Gastrocnemius medialis (tissue), 4 donors: ENCODE measurements around the gene FTH1. TPM values are rescaled to one million over a fixed set of nuclear protein-coding genes. Genes with fewer than 3 reads are reported as not detected.

Source experiments
- ATAC-seq, 2 donors: fragments of 150-250 bp; one replicate each; pipeline ENCODE4 v1.9.1; 2016
- DNase-seq, 2 donors: peaks; one replicate each; pipeline ENCODE4 v3.0.0-alpha.2; 2019
- H3K27ac ChIP-seq, 4 donors: fragments of 200-600 bp; sonication (generic); 1 replicate in 1 of 4; 2 replicates in 3 of 4; pipeline ENCODE4 v1.5.1; 2016 to 2018; ENCODE audit warnings: mild to moderate bottlenecking in 2 of 4, moderate library complexity in 1 of 4
- H3K27me3 ChIP-seq, 3 donors: fragments of 200-600 bp; sonication (generic) in 2 of 3; 1 replicate in 1 of 3; 2 replicates in 2 of 3; pipeline versions ENCODE4 v1.5.1 to v1.6.0; 2016 to 2019; ENCODE audit warnings: mild to moderate bottlenecking in 1 of 3, moderate library complexity in 1 of 3
- H3K36me3 ChIP-seq, 2 donors: fragments of 200-600 bp; sonication (generic) in 1 of 2; one replicate each; pipeline ENCODE4 v1.5.1; 2017 to 2018
- H3K4me1 ChIP-seq, 2 donors: fragments of 200-600 bp; sonication (generic) in 1 of 2; one replicate each; pipeline ENCODE4 v1.5.1; 2016 to 2017; ENCODE audit warnings: mild to moderate bottlenecking in 2 of 2
- H3K4me3 ChIP-seq, 4 donors: fragments of 200-600 bp; sonication (generic) in 3 of 4; 1 replicate in 1 of 4; 2 replicates in 3 of 4; pipeline ENCODE4 v1.5.1; 2016 to 2019; ENCODE audit warnings: mild to moderate bottlenecking in 2 of 4
- H3K9me3 ChIP-seq, 3 donors: fragments of 200-600 bp; sonication (generic) in 2 of 3; 1 replicate in 1 of 3; 2 replicates in 2 of 3; pipeline ENCODE4 v1.5.1; 2016 to 2019
- POLR2A ChIP-seq, 2 donors: fragments of 450-650 bp; IDR thresholded peaks; one replicate each; pipeline ENCODE4 v1.6.1; 2017; ENCODE audit warnings: antibody characterized with exemption in 2 of 2, mild to moderate bottlenecking in 2 of 2, moderate library complexity in 2 of 2
- in situ Hi-C, 4 donors: fragments of 200-750 bp; cut with MboI; loops; one replicate each; pipeline versions ENCODE4 v1.15.0 to v1.8.0; 2017; ENCODE audit warnings: low sequenced_read_pairs in 4 of 4
- intact Hi-C: fragments of 100-400 bp; cut with DNase I; formaldehyde crosslinking; loops from one replicate; pipeline ENCODE4 v1.15.1; 2023; ENCODE audit warnings: low total_unique reads
- total RNA-seq, 4 donors: library from RNA; depleted of rRNA; stranded (reverse); fragments of >200 nt; gene quantifications; one replicate each; pipeline versions ENCODE4 v1.1.0 to v1.2.3, GENCODE V29; 2016
- TF ChIP-seq, protein P1 (sequence below), 5 experiments: fragments of 450-650 bp in 3 of 5; fragments of 200-600 bp in 2 of 5; sonication (generic) in 2 of 5; IDR thresholded peaks in 4 of 5; conservative IDR thresholded peaks in 1 of 5; 1 replicate in 4 of 5; 2 replicates in 1 of 5; pipeline ENCODE4 v1.5.1; 2016 to 2019; ENCODE audit warnings: antibody characterized with exemption in 5 of 5, mild to moderate bottlenecking in 3 of 5, moderate library complexity in 3 of 5

Gene FTH1
- total RNA-seq, 4 donors from 2014 or later = 1,340 to 3,366 (median 1,705) TPM

- Histone ChIP-seq H3K9me3 (no peaks in the 10 kb centered on the region), H3K4me1 (peaks cover 0 to 5% of the 10 kb centered on the region in 2 donors), H3K27me3 (peaks cover 14 to 20% (median 16%) of the 10 kb centered on the region in 3 donors), H3K27ac (no peak overlapping the region), H3K36me3 (no peaks in the 10 kb centered on the region), H3K4me3 (no peak overlapping the region)
- in situ Hi-C loops (no loop called here), intact Hi-C loops (no loop called here)
- ATAC-seq (no peak), DNase-seq (peak in 1 of 2 donors; percentile 0)
- TF ChIP-seq POLR2A (IDR thresholded peaks at IDR 0.05) = no peak
- TF ChIP-seq, protein P1, sequence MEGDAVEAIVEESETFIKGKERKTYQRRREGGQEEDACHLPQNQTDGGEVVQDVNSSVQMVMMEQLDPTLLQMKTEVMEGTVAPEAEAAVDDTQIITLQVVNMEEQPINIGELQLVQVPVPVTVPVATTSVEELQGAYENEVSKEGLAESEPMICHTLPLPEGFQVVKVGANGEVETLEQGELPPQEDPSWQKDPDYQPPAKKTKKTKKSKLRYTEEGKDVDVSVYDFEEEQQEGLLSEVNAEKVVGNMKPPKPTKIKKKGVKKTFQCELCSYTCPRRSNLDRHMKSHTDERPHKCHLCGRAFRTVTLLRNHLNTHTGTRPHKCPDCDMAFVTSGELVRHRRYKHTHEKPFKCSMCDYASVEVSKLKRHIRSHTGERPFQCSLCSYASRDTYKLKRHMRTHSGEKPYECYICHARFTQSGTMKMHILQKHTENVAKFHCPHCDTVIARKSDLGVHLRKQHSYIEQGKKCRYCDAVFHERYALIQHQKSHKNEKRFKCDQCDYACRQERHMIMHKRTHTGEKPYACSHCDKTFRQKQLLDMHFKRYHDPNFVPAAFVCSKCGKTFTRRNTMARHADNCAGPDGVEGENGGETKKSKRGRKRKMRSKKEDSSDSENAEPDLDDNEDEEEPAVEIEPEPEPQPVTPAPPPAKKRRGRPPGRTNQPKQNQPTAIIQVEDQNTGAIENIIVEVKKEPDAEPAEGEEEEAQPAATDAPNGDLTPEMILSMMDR (IDR thresholded peaks at IDR 0.05 in 4 of 5, conservative IDR thresholded peaks at IDR 0.05 in 1 of 5) = no peak
Measured at GRCh38 chr11:61914471-61915171, 52.8 kb downstream of the FTH1 start.

Other genes starting within 250 kb of the FTH1 start
- under 1 TPM in 1 of 4 donors, not detected in 3; 0.07 TPM for gene MYRF, start 215.0 kb downstream of the FTH1 start, total RNA-seq
- gene TMEM258, start 175.0 kb downstream of the FTH1 start, total RNA-seq = 10 to 100 TPM; 36.5 to 51.8 (median 47.2) TPM
- 10 to 100 TPM in 2 of 4 donors, 1 to 10 TPM in 2; 7.4 to 15.7 (median 9.5) TPM for gene FEN1, start 174.7 kb downstream of the FTH1 start, total RNA-seq
- gene FADS1, start 150.6 kb downstream of the FTH1 start, total RNA-seq = 100 to 1,000 TPM in 1 of 4 donors, 10 to 100 TPM in 3; 25.4 to 209 (median 62.5) TPM
- gene FADS2, start 139.3 kb downstream of the FTH1 start, total RNA-seq = 1 to 10 TPM; 1.5 to 6.4 (median 4.0) TPM
- gene FADS3, start 76.1 kb downstream of the FTH1 start, total RNA-seq = 100 to 1,000 TPM in 2 of 4 donors, 10 to 100 TPM in 2; 40.7 to 196 (median 89.0) TPM
- 1 to 10 TPM; 3.9 to 5.4 (median 4.9) TPM for gene RAB3IL1, start 50.1 kb downstream of the FTH1 start, total RNA-seq
- gene BEST1, start 17.3 kb downstream of the FTH1 start, total RNA-seq = 1 to 10 TPM in 1 of 4 donors, under 1 TPM in 2, not detected in 1; 0.93 to 1.7 (median 0.94) TPM
- gene INCENP, start 156.4 kb upstream of the FTH1 start, total RNA-seq = 10 to 100 TPM in 2 of 4 donors, 1 to 10 TPM in 2; 6.3 to 18.7 (median 13.7) TPM
- gene SCGB1D1, start 222.6 kb upstream of the FTH1 start, total RNA-seq = not detected
- not detected for gene SCGB2A1, start 241.0 kb upstream of the FTH1 start, total RNA-seq